Retinal pigment epithelial cell (primary cell): ENCODE data around the gene SERPINF2.
"Not testable (repeated sequence)": the region's sequence is repeated elsewhere in the genome, so short reads cannot be mapped to it uniquely, and the experiment has no call there.

ENCODE experiments used
- DNase-seq: peaks from one replicate; pipeline ENCODE4 v3.0.0-alpha.2; 2010; ENCODE audit warnings: low read depth
- H3K4me3 ChIP-seq: 2 replicates; pipeline ENCODE4 v1.5.1; 2011; ENCODE audit warnings: mild to moderate bottlenecking, low read length, control low read depth, moderate library complexity
- TF ChIP-seq, protein P1 (sequence below): conservative IDR thresholded peaks from 2 replicates; pipeline ENCODE4 v1.5.1; 2011; ENCODE audit warnings: low read depth, low read length, control low read depth, inconsistent platforms

Gene SERPINF2

DNA sequence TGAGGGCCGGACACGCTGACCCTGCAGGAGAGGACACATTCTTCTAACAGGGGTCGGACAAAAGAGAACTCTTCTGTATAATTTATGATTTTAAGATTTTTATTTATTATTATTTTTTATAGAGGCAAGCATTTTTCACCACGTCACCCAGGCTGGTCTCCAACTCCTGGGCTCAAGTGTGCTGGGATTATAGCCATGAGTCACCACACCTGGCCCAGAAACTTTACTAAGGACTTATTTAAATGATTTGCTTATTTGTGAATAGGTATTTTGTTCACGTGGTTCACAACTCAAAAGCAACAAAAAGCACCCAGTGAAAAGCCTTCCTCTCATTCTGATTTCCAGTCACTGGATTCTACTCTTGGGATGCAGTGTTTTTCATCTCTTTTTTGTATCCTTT is 16.9 kb downstream of the SERPINF2 start:
- peak; percentile 77 for DNase-seq
- no peak overlapping the region for H3K4me3 ChIP-seq
- TF ChIP-seq, protein P1, sequence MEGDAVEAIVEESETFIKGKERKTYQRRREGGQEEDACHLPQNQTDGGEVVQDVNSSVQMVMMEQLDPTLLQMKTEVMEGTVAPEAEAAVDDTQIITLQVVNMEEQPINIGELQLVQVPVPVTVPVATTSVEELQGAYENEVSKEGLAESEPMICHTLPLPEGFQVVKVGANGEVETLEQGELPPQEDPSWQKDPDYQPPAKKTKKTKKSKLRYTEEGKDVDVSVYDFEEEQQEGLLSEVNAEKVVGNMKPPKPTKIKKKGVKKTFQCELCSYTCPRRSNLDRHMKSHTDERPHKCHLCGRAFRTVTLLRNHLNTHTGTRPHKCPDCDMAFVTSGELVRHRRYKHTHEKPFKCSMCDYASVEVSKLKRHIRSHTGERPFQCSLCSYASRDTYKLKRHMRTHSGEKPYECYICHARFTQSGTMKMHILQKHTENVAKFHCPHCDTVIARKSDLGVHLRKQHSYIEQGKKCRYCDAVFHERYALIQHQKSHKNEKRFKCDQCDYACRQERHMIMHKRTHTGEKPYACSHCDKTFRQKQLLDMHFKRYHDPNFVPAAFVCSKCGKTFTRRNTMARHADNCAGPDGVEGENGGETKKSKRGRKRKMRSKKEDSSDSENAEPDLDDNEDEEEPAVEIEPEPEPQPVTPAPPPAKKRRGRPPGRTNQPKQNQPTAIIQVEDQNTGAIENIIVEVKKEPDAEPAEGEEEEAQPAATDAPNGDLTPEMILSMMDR: no peak

DNA sequence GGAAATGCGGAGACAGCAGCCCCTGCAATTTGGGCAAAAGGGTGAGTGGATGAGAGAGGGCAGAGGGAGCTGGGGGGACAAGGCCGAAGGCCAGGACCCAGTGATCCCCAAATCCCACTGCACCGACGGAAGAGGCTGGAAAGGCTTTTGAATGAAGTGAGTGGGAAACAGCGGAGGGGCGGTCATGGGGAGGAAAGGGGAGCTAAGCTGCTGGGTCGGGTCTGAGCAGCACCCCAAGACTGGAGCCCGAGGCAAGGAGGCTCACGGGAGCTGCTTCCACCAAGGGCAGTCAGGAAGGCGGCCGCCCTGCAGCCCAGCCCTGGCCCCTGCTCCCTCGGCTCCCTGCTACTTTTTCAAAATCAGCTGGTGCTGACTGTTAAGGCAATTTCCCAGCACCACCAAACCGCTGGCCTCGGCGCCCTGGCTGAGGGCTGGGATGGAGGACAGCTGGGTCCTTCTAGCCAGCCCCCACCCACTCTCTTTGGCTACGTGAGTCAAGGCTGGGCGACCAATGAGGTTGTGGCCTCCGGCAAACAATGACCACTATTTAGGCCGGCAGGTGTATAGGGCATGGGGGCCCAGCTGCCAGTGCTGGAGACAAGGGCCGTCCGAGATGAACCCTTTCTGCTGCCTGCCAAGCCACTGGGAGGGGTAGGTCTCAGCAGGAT is 19.7 kb downstream of the SERPINF2 start:
- no peak for DNase-seq
- TF ChIP-seq, protein P1: no peak
- H3K4me3 ChIP-seq: peak overlapping the region; percentile 76

DNA sequence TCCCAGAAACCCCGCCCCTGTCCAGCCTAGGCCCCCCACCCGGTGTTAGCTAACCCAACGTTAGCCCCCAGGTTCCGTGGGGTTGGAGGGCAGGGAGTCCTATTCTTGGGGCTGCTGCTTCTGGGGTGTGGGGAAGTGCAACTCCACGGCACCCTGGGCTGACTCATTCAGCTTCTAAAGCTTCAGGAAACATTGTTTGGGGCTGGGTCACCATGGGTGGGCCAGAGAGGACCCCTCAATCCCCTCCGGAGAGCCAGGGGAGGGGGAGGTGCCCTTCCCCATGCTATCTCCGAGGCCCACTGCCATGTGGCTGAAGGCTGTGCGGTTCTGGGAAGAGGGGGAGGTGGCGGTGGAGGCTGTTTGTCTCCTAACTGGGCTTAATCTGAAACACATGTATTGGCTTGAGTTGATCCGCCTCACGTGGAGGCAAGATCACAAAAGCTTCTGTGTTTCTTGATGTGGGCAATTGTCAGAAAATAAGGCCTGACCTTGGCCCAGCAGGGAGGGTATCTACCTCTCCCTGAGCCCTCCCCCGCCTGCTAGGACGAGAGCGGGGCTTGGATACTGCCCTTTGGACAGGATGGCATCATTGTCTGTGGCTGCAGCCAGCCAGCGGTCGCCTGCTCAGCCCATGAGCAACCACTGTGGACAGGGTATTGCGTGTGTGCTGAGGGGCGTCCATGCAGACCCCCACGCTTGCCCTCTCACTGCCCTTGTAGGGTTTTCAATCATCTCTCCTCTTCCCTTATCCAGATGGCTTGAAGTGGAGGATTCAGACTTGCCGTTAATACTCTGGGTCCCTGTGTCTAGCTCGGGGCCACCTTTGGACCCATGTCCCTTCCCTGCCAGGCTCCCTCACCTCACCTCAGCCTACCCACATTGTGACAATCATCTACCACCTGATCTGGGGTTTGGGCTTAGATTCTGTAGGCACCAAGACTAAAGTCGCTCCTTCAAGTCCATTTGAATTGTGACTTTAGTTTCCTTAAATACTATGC is 20.5 kb downstream of the SERPINF2 start:
- peak overlapping the region; percentile 76 for H3K4me3 ChIP-seq
- peak; percentile 96 for DNase-seq
- TF ChIP-seq, protein P1: no peak

DNA sequence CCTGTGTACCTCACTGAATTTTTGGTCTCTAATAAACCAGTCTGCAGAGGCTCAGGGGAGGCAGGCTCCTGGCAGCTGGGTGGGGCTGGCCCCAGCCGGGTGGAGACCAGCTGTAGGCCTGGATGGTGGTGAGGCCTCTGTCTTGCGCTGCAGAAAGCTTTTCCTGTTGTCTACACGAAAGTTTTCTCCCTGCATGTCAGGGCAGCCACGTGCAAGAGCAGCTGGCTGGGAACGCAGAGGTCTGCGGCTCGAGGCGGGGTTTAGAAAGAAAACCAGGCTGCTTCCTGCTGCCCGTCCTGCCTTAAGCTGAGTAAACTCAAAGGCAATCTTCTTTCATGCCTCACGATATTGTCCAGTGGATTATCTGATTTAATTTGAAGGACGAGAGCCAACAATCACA is 21.6 kb downstream of the SERPINF2 start:
- TF ChIP-seq, protein P1: no peak
- H3K4me3 ChIP-seq: peak overlapping the region; percentile 76
- DNase-seq: peak; percentile 68

DNA sequence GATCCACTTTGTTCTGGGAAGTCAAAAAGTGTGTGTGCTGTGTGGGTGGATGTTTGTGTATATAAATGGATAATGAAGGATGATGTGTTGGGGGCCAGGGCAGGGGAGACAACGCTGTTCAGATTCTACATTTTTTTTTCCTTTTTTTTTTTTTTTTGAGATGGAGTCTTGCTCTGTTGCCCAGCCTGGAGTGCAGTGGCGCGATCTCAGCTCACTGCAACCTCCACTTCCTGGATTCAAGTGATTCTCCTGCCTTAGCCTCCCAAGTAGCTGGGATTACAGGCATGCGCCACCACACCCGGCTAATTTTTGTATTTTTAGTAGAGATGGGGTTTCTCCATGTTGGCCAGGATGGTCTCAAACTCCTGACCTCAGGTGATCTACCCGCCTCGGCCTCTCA is 22.0 kb downstream of the SERPINF2 start:
- H3K4me3 ChIP-seq, DNase-seq: not testable (repeated sequence)

DNA sequence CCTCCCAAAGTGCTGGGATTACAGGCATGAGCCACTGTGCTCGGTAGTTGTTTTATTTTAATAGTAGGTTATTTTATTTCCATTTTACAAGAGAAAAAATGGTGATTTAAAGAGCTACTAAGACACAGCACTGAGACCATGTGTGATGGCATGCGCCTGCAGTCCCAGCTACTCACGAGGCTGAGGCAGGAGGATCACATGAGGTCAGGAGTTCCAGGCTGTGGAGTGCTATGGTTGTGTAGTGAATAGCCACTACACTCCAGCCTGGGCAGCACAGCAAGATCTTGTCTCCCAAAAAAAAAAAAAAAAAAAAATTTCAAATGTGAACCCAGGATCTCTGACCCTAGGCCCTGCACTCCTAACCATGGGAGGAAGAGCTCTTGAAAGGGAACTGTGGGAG is 22.9 kb downstream of the SERPINF2 start:
- TF ChIP-seq, protein P1: no peak
- DNase-seq: no peak
- no peak overlapping the region for H3K4me3 ChIP-seq

DNA sequence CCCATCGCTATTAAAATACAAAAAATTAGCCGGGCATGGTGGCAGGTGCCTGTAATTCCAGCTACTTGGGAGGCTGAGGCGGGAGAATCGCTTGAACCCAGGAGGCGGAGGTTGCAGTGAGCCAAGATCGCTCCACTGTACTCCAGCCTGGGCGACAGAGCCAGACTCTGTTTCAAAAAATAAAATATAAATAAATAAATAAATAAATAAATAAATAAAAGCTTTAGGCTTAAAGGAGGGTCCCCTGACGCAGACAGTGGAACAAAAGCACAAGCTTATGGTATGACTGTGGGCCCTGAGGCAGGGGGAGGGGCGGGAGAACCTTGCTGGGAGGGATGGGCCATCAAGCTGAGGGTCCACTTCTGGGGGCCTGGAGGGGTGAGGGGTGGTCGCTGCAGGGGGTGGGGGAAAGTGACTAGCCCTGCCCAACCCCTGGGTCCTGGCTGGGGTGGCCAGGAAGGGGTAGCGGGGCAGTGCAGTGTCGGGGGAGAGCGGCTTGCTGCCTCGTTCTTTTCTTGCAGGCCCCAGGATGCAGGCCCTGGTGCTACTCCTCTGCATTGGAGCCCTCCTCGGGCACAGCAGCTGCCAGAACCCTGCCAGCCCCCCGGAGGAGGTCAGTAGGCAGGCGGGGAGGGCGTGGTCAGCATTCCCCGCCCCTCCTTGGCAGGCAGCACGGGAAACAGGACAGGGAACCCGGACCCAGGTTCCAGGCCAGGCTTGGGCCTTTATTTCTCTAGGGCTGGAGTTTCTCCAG is 23.9 kb downstream of the SERPINF2 start:
- DNase-seq: no peak
- no peak overlapping the region for H3K4me3 ChIP-seq
- TF ChIP-seq, protein P1: no peak
